GM20000 (cell line): ENCODE measurements around the gene SELENOM.
"Not testable (repeated sequence)": the region's sequence is repeated elsewhere in the genome, so short reads cannot be mapped to it uniquely, and the experiment has no call there.

Experiments
- DNase-seq: peaks from one replicate; pipeline ENCODE4 v3.0.0; 2012; ENCODE audit warnings: low spot score
- CTCF ChIP-seq: IDR thresholded peaks from 2 replicates; pipeline ENCODE4 v1.5.1; 2012; ENCODE audit warnings: mild to moderate bottlenecking, control low read depth; ENCODE audit errors: extremely low read depth, missing control alignments

SELENOM gene

GRCh38 chr22:31120642-31121041, 13.3 kb upstream of the SELENOM start:
- no peak for DNase-seq
- no peak for TF ChIP-seq CTCF

- no peak for TF ChIP-seq CTCF
- DNase-seq = no peak
Measured at GRCh38 chr22:31120230-31120629, 12.9 kb upstream of the SELENOM start.

GRCh38 chr22:31119026-31119717, 11.8 kb upstream of the SELENOM start:
- DNase-seq = no peak
- no peak for TF ChIP-seq CTCF

GRCh38 chr22:31118046-31118820, 10.9 kb upstream of the SELENOM start:
- TF ChIP-seq CTCF = no peak
- no peak for DNase-seq

GRCh38 chr22:31112547-31113091, 5.3 kb upstream of the SELENOM start:
- not testable (repeated sequence) for DNase-seq

GRCh38 chr22:31107894-31108218, 488 bp upstream of the SELENOM start:
- TF ChIP-seq CTCF = no peak
- DNase-seq = no peak

GRCh38 chr22:31106731-31107177, 614 bp downstream of the SELENOM start:
- no peak for DNase-seq
- no peak for TF ChIP-seq CTCF

GRCh38 chr22:31106001-31106571, 1.3 kb downstream of the SELENOM start:
- no peak for DNase-seq
- TF ChIP-seq CTCF = no peak
